Mesothelial cell of epicardium (in vitro differentiated cells): ENCODE results near the gene CLCN7. TPM values are rescaled to one million over a fixed set of nuclear protein-coding genes. Genes with fewer than 3 reads are reported as not detected.

Experiments used
- DNase-seq, 2 experiments: peaks; one replicate each; pipeline ENCODE4 v3.0.0; 2021; ENCODE audit warnings: low spot score in 2 of 2; ENCODE audit not compliant: unreplicated experiment in 2 of 2
- H3K27ac Mint-ChIP-seq: 2 replicates; pipeline ENCODE4 v1.8.0; 2021; ENCODE audit warnings: mixed read lengths
- H3K27me3 Mint-ChIP-seq: 2 replicates; pipeline ENCODE4 v1.8.0; 2021; ENCODE audit warnings: low read depth, mixed read lengths
- H3K36me3 Mint-ChIP-seq: 2 replicates; pipeline ENCODE4 v1.8.0; 2021; ENCODE audit warnings: mixed read lengths
- H3K4me1 Mint-ChIP-seq: 2 replicates; pipeline ENCODE4 v1.8.0; 2021; ENCODE audit warnings: mixed read lengths
- H3K4me3 Mint-ChIP-seq: 2 replicates; pipeline ENCODE4 v1.8.0; 2021; ENCODE audit warnings: mild to moderate bottlenecking, moderate library complexity, mixed read lengths
- H3K9me3 Mint-ChIP-seq: 2 replicates; pipeline ENCODE4 v1.8.0; 2021; ENCODE audit warnings: mixed read lengths
- total RNA-seq: library from RNA; stranded (reverse); gene quantifications from 3 replicates; pipeline ENCODE4 v1.2.1, GENCODE V29; 2021
- TF ChIP-seq, protein P1 (sequence below): fragments of 200-600 bp; sonication (generic); IDR thresholded peaks from one replicate; pipeline ENCODE4 v1.5.0; 2021; ENCODE audit warnings: antibody characterized with exemption; ENCODE audit not compliant: unreplicated experiment

CLCN7 gene
- total RNA-seq, 1 donor from 2014 or later, result 94.6 TPM

DNA sequence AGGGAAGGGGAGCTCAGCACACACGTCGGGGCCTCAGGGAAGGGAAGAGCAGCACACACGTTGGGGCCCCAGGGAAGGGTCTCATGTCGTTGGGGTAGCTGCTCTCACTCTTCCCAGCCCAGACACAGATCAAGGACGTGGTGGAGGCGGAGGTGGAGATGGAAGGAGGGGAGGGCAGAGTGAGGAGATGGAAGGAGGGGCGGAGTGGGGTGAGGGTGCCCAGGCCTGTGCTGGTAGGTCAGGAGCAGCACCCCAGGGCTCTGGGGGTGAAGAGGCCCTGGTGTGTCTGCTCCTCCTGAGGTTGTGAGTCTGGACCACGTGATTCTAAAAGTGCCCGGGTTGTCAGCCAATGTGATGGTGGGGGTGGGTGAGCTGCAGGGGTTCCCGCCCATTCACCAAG, 14.9 kb downstream of the CLCN7 start:
- no peaks in the 10 kb centered on the region for H3K27me3 Mint-ChIP-seq
- H3K4me3 Mint-ChIP-seq, result no peak overlapping the region
- peaks cover 3% of the 10 kb centered on the region for H3K4me1 Mint-ChIP-seq
- TF ChIP-seq, protein P1, sequence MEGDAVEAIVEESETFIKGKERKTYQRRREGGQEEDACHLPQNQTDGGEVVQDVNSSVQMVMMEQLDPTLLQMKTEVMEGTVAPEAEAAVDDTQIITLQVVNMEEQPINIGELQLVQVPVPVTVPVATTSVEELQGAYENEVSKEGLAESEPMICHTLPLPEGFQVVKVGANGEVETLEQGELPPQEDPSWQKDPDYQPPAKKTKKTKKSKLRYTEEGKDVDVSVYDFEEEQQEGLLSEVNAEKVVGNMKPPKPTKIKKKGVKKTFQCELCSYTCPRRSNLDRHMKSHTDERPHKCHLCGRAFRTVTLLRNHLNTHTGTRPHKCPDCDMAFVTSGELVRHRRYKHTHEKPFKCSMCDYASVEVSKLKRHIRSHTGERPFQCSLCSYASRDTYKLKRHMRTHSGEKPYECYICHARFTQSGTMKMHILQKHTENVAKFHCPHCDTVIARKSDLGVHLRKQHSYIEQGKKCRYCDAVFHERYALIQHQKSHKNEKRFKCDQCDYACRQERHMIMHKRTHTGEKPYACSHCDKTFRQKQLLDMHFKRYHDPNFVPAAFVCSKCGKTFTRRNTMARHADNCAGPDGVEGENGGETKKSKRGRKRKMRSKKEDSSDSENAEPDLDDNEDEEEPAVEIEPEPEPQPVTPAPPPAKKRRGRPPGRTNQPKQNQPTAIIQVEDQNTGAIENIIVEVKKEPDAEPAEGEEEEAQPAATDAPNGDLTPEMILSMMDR, result no peak
- no peak for DNase-seq
- H3K27ac Mint-ChIP-seq, result peak overlapping the region; percentile 34
- H3K36me3 Mint-ChIP-seq, result peaks cover 2% of the 10 kb centered on the region
- H3K9me3 Mint-ChIP-seq, result no peaks in the 10 kb centered on the region

- H3K4me1 Mint-ChIP-seq, result peaks cover 3% of the 10 kb centered on the region
- TF ChIP-seq, protein P1, result no peak
- H3K4me3 Mint-ChIP-seq, result no peak overlapping the region
- H3K27ac Mint-ChIP-seq, result peak overlapping the region; percentile 39
- DNase-seq, result peak in 1 of 2 experiments; percentile 12
- peaks cover 2% of the 10 kb centered on the region for H3K36me3 Mint-ChIP-seq
- H3K27me3 Mint-ChIP-seq, result no peaks in the 10 kb centered on the region
- H3K9me3 Mint-ChIP-seq, result no peaks in the 10 kb centered on the region
These were observed 15.9 kb downstream of the CLCN7 start for GRCh38 chr16:1458977-1459341.

- TF ChIP-seq, protein P1, result no peak
- peaks cover 2% of the 10 kb centered on the region for H3K36me3 Mint-ChIP-seq
- H3K4me3 Mint-ChIP-seq, result no peak overlapping the region
- H3K27me3 Mint-ChIP-seq, result no peaks in the 10 kb centered on the region
- H3K27ac Mint-ChIP-seq, result no peak overlapping the region
- H3K4me1 Mint-ChIP-seq, result peaks cover 3% of the 10 kb centered on the region
- no peak for DNase-seq
- no peaks in the 10 kb centered on the region for H3K9me3 Mint-ChIP-seq
These were observed 16.4 kb downstream of the CLCN7 start for GRCh38 chr16:1458336-1458976.

DNA sequence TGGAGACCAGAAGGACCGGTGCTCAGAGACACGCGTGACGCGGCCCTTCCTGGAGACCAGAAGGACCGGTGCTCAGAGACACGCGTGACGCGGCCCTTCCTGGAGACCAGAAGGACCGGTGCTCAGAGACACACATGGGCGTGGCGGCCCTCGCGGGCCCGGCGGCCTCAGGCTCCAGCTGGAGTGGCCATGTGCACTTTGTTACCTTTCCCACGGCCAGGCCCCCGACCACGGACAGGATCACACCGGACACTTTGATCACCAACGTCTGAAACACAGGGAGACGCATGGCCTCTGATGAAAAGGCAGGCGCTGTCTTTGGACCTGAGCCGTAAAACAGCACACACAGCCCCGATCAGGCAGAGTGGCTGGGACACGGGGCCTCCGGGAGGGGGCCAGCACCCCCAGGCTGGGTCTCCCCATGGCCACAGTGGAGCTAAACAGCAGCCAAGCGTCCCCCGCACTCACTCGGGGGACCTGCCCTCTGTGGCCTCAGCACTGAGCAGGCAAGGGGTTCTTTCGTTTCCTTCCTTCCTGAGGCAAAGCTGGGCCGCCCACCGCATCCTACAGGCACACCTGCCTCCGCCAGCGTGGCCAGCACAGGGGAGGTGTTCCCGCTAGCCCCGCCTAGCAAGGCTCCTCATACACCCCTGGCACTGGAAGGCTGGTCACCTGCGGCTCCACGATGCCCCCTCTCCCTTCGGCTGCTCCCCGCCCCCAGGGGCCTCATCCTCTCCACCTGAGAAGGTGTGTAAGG, 17.2 kb downstream of the CLCN7 start:
- Mint-ChIP-seq H3K27me3 (no peaks in the 10 kb centered on the region), H3K9me3 (no peaks in the 10 kb centered on the region), H3K4me3 (no peak overlapping the region), H3K4me1 (peaks cover 3% of the 10 kb centered on the region), H3K27ac (no peak overlapping the region), H3K36me3 (peaks cover 2% of the 10 kb centered on the region)
- DNase-seq, result peak in 1 of 2 experiments; percentile 15
- TF ChIP-seq, protein P1, result no peak

- Mint-ChIP-seq H3K27ac (no peak overlapping the region), H3K36me3 (peaks cover 2% of the 10 kb centered on the region), H3K4me3 (no peak overlapping the region), H3K9me3 (no peaks in the 10 kb centered on the region), H3K27me3 (no peaks in the 10 kb centered on the region), H3K4me1 (peaks cover 3% of the 10 kb centered on the region)
- DNase-seq, result peak in 1 of 2 experiments; percentile 14
- TF ChIP-seq, protein P1, result no peak
These were observed 17.9 kb downstream of the CLCN7 start for GRCh38 chr16:1456951-1457350.
